ENCODE data around the gene MYH7. TPM values are rescaled to one million over a fixed set of nuclear protein-coding genes. Genes with fewer than 3 reads are reported as not detected.
A peak's percentile ranks its signal among the peaks of the same experiment; 100 is the strongest.

MYH7 gene
- total and polyA plus RNA-seq, 4 donors: 0.02 to 0.42 (median 0.04) TPM

GRCh38 chr14:23441076-23441475 lies 5.6 kb upstream of the MYH7 start:
- no peak overlapping the region for H3K9ac ChIP-seq (ENCODE audit: low read depth in 1 of 2, low read length in 2 of 2)
- no peak for TF ChIP-seq RXRA (IDR thresholded peaks at IDR 0.05)
- no peaks in the 10 kb centered on the region for H3K9me3 ChIP-seq (ENCODE audit: control insufficient read depth in 4 of 4, low read length in 3 of 4)
- no peaks in the 10 kb centered on the region for H3K27me3 ChIP-seq (ENCODE audit: control insufficient read depth in 4 of 4, insufficient read depth in 4 of 4, low read length in 3 of 4)
- H3K4me1 ChIP-seq (ENCODE audit: control insufficient read depth in 4 of 4, insufficient read depth in 4 of 4, low read length in 3 of 4): no peaks in the 10 kb centered on the region
- WGBS: 39% methylated on average over 1 of the region's 1 CpG
- no peak overlapping the region for H3K27ac ChIP-seq (ENCODE audit: low read depth in 1 of 2, low read length in 2 of 2)
- H3K36me3 ChIP-seq (ENCODE audit: control insufficient read depth in 4 of 4, insufficient read depth in 3 of 4, low read depth in 1 of 4, low read length in 3 of 4): no peaks in the 10 kb centered on the region
- no peak overlapping the region for H3K4me3 ChIP-seq (ENCODE audit: low read depth in 1 of 3, low read length in 3 of 3)
- DNase-seq (ENCODE audit: low spot score): no peak

GRCh38 chr14:23439107-23439835 lies 3.8 kb upstream of the MYH7 start:
- Histone ChIP-seq H3K36me3 (ENCODE audit: control insufficient read depth in 4 of 4, insufficient read depth in 3 of 4, low read depth in 1 of 4, low read length in 3 of 4) (no peaks in the 10 kb centered on the region), H3K4me1 (ENCODE audit: control insufficient read depth in 4 of 4, insufficient read depth in 4 of 4, low read length in 3 of 4) (no peaks in the 10 kb centered on the region), H3K4me3 (ENCODE audit: low read depth in 1 of 3, low read length in 3 of 3) (no peak overlapping the region), H3K27me3 (ENCODE audit: control insufficient read depth in 4 of 4, insufficient read depth in 4 of 4, low read length in 3 of 4) (no peaks in the 10 kb centered on the region), H3K9ac (ENCODE audit: low read depth in 1 of 2, low read length in 2 of 2) (no peak overlapping the region), H3K27ac (ENCODE audit: low read depth in 1 of 2, low read length in 2 of 2) (no peak overlapping the region), H3K9me3 (ENCODE audit: control insufficient read depth in 4 of 4, low read length in 3 of 4) (no peaks in the 10 kb centered on the region)
- TF ChIP-seq NR2F2 (IDR thresholded peaks at IDR 0.05): no peak
- no peak for TF ChIP-seq MAX (IDR thresholded peaks at IDR 0.05)
- TF ChIP-seq ATF3 (IDR thresholded peaks at IDR 0.05): no peak
- TF ChIP-seq FOXA1 (IDR thresholded peaks at IDR 0.05): no peak
- TF ChIP-seq HNF4A (conservative IDR thresholded peaks at IDR 0.05): no peak
- no peak for TF ChIP-seq RXRA (IDR thresholded peaks at IDR 0.05)
- TF ChIP-seq YY1 (IDR thresholded peaks at IDR 0.05): no peak
- TF ChIP-seq CTCF (IDR thresholded peaks at IDR 0.05; ENCODE audit: low read depth, low read length, missing input control): no peak
- no peak for DNase-seq (ENCODE audit: low spot score)
- WGBS: 82% methylated on average over 6 of the region's 6 CpGs

GRCh38 chr14:23438101-23438971 lies 2.9 kb upstream of the MYH7 start:
- Histone ChIP-seq H3K9me3 (ENCODE audit: control insufficient read depth in 4 of 4, low read length in 3 of 4) (no peaks in the 10 kb centered on the region), H3K4me3 (ENCODE audit: low read depth in 1 of 3, low read length in 3 of 3) (no peak overlapping the region), H3K36me3 (ENCODE audit: control insufficient read depth in 4 of 4, insufficient read depth in 3 of 4, low read depth in 1 of 4, low read length in 3 of 4) (no peaks in the 10 kb centered on the region), H3K4me1 (ENCODE audit: control insufficient read depth in 4 of 4, insufficient read depth in 4 of 4, low read length in 3 of 4) (no peaks in the 10 kb centered on the region), H3K27ac (ENCODE audit: low read depth in 1 of 2, low read length in 2 of 2) (no peak overlapping the region), H3K9ac (ENCODE audit: low read depth in 1 of 2, low read length in 2 of 2) (no peak overlapping the region), H3K27me3 (ENCODE audit: control insufficient read depth in 4 of 4, insufficient read depth in 4 of 4, low read length in 3 of 4) (no peaks in the 10 kb centered on the region)
- 64% methylated on average over 15 of the region's 15 CpGs for WGBS
- peak; percentile 57 for DNase-seq (ENCODE audit: low spot score)
- TF ChIP-seq ATF3 (IDR thresholded peaks at IDR 0.05): no peak
